GM18511 (cell line): ENCODE data around the gene DDX4.
"Not testable (repeated sequence)": the region's sequence is repeated elsewhere in the genome, so short reads cannot be mapped to it uniquely, and the experiment has no call there.

Source experiments
- ATAC-seq: cut with Tn5 transposase; IDR thresholded peaks from one replicate; pipeline ENCODE4 v1.9.1; 2021; ENCODE audit warnings: mild to moderate bottlenecking, moderate library complexity; ENCODE audit not compliant: unreplicated experiment

Gene DDX4

GRCh38 chr5:55737793-55738192, at the start of gene DDX4:
Gene DDX4 (plus strand): TSS chr5:55738061. CDS start chr5:55738964, 903 bp downstream.
- no peak for ATAC-seq

GRCh38 chr5:55691265-55692105, 46.4 kb upstream of the DDX4 start:
- ATAC-seq: no peak

DNA sequence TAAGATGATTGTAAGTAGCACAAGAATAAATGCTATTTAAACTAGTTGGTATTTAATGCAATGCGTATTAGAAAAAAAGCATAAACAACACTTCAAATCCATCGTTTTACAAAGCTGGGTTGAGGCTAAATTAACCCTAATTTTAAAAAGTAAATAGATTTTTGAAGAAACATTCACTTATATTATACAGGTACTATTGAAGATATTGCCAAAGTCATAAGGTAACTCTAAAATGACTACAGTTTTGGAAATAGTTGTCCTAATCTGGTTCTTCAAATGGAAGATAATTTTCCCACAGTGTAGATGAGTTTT, 45.8 kb upstream of the DDX4 start:
- ATAC-seq: no peak

- ATAC-seq: no peak
Measured at GRCh38 chr5:55692509-55692908, 45.4 kb upstream of the DDX4 start.

- ATAC-seq: no peak
Measured at GRCh38 chr5:55694152-55694830, 43.6 kb upstream of the DDX4 start.

DNA sequence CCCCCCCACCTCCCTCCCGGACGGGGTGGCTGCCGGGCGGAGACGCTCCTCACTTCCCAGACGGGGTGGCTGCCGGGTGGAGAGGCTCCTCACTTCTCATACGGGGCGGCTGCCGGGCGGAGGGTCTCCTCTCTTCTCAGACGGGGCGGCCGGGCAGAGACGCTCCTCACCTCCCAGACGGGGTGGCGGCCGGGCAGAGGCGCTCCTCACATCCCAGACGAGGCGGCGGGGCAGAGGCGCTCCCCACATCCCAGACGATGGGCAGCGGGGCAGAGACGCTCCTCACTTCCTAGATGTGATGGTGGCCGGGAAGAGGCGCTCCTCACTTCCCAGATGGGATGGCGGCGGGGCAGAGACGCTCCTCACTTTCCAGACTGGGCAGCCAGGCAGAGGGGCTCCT, 41.2 kb upstream of the DDX4 start:
- ATAC-seq: not testable (repeated sequence)

GRCh38 chr5:55699041-55699688, 38.7 kb upstream of the DDX4 start:
- peak; percentile 71 for ATAC-seq

GRCh38 chr5:55700745-55701144, 37.1 kb upstream of the DDX4 start:
- no peak for ATAC-seq

DNA sequence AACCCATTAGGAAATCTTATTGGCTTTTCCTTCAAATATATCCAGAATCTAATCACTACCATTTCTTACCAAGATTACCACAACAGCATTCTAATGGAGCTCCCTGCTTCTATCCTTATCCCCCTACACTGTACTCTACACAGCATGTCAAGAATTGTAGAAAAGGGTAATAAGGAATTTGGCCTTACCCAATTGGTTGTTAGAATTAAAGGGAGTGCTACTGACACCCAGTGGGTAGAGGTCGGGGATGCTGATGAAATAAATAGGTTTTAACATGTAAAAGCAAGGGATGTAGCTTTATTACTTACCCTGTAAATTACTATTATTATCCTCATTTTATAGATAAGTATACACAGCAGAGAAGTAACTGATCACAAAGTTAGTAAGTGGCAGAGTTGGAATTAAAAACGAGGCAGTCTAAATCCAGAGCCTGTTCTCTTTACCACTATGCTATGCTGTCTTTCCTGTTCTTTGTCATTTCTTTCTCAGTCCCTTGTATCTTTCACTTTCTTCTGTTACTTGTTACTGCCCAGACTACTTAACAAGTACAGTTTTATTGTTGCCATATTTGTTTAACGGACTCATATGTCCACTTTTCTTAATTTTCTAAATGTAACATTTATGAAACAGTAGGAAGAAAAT, 36.3 kb upstream of the DDX4 start:
- ATAC-seq: no peak

- ATAC-seq: no peak
Measured at GRCh38 chr5:55702598-55703345, 35.1 kb upstream of the DDX4 start.

DNA sequence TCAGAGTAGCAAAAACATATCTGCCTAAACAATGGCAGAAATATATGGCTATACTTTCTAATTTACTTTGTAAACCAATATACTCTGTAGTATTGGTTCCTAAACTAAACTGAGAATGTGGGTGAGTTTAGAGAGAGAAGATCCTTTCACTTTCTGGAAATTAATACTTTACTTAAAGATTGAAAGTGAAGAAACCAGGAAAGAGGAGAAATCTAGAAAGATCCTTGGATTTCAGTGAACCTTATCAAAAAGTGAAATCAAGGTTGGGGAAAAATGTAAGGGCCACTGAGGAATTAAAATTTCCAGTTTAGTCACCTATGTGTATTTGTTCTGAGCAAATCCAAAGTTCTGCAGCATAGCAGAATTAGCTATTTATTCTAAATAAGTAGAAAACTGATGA, 31.6 kb upstream of the DDX4 start:
- ATAC-seq: no peak

- ATAC-seq: no peak
Measured at GRCh38 chr5:55708732-55709131, 29.1 kb upstream of the DDX4 start.

DNA sequence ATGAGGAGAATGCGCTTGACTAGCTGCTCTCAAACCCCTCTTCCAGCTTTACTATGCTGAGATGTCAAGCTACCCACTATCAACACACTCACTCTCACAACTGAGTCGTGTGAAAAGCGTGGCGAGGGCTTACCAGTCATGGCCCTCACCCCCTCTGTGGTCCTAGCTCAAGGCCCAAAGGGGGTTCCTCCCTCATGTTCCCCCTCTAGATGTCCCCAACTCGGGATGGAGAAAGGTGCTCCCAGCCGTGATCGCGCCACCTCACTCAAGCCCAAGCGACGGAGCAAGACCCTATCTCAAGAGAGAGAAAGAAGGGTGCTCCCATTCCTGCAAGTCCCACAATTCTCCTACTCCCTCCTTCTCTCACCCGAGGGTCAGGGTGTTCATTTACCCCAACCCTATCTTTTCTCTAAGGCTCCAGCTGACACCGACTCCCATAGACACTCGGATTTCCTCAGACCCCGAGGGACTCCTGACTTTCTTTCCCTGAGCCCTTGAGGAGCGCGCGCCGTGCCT, 26.3 kb upstream of the DDX4 start:
- no peak for ATAC-seq

DNA sequence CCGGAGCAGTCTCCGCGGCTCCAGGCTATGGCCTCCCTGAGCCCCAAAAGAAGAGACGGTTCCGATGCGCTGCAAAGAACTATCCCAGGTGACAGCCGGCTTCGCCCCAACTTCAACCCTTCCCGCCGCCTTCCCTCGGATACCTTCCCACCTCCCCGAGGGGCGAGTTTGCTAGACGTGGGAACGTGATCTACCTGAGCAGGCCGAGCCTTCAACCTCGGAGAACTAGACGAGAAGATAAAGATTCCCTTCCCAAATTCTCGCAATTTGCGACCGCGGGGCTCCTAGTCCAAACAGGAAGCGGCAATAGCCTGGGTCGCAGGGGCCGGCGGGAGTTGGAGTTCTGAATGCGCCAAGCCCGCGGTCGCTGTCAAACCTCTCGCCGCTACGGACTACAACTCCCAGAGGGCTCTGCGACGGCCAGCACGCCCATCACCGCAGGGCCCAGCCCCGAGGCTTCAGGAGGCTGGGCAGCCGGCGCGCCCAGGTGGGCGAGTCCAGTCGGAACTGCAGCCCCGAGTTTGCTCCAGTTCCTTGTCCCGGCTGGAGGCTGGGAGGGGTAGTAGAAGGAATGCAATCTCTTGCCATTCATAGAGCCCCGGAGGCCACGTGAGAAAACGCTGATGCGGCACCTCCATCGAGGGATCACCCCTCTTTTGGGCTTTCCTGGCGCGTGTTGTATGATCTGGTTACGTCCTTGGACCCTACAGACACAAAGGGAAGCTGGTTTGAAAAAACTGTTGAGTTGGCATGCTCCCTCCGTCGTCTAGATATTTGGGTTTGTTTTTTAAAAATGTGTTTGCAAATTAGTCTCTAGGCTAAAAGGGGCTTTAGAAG, 25.6 kb upstream of the DDX4 start, which contains the start of gene SLC38A9:
TSS of gene SLC38A9 (minus strand) at position 302 of the 837 bp plus-strand sequence. CDS start 14,366 bp downstream, outside the sequence.
- ATAC-seq: peak; percentile 100

GRCh38 chr5:55713871-55714270, 24.0 kb upstream of the DDX4 start:
- no peak for ATAC-seq

- no peak for ATAC-seq
Measured at GRCh38 chr5:55714339-55714738, 23.5 kb upstream of the DDX4 start.

DNA sequence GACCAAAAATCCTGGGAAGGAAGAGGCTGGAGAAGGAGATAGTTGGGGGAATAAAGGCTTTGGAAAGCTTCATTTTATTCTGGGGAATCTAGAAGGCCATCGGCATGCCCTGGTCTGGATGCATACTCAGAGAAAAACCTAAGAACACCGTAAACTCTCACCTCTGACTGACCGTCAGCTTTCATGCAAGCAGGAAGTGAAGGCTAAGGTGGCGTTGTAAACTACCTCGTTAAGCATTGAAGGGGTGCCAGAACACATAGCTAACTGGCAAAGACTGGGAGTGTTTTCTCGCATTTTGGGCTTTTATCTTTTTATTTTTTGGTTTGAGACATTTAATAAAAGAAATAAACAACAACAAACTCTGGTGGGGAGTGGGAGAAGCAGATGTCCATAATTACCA, 23.1 kb upstream of the DDX4 start:
- ATAC-seq: no peak

GRCh38 chr5:55715519-55716078, 22.3 kb upstream of the DDX4 start:
- no peak for ATAC-seq

DNA sequence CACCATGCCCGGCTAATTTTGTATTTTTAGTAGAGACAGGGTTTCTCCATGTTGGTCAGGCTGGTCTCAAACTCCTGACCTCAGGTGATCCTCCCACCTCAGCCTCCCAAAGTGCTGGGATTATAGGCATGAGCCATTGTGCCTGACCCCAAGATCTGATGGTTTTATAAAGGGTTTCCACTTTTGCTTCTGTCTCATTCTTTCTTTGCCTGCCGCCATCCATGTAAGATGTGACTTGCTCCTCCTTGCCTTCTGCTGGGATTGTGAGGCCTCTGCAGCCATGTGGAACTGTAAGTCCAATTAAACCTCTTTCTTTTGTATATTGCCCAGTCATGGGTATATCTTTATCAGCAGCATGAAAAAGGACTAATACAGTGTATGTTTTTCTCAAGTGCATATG, 18.8 kb upstream of the DDX4 start:
- ATAC-seq: not testable (repeated sequence)
